HEK293 (cell line): ENCODE results near the gene CARNS1.

ENCODE experiments used
- CTCF ChIA-PET: fragments of 350-600 bp; formaldehyde crosslinking; extraction: SDS; loops from one replicate; lab custom pipeline; 2021; ENCODE audit warnings: antibody characterized with exemption; lab: Yijun Ruan, JAX
- POLR2A ChIA-PET: fragments of 300-600 bp; formaldehyde crosslinking; extraction: SDS; loops from one replicate; lab custom pipeline; 2020; ENCODE audit warnings: antibody characterized with exemption, inconsistent platforms; lab: Yijun Ruan, JAX
- H3K27ac ChIP-seq: fragments of 200-500 bp; sonication (Bioruptor generic); 2 replicates; pipeline ENCODE4 v1.5.1; 2014; ENCODE audit warnings: low read depth, low read length, control low read depth, inconsistent platforms; ENCODE audit errors: extremely low read depth
- H3K36me3 ChIP-seq, 2 experiments: fragments of 200-500 bp in 1 of 2; sonication (Bioruptor generic) in 1 of 2; 1 replicate in 1 of 2; 2 replicates in 1 of 2; pipeline ENCODE4 v1.5.1; 2014 to 2017; ENCODE audit warnings: inconsistent platforms in 2 of 2, low read length in 2 of 2; ENCODE audit not compliant: control insufficient read depth in 2 of 2, insufficient read depth in 1 of 2
- H3K4me1 ChIP-seq: fragments of 200-500 bp; sonication (Bioruptor generic); 2 replicates; pipeline ENCODE4 v1.5.1; 2014; ENCODE audit warnings: mild to moderate bottlenecking, low read length, inconsistent platforms; ENCODE audit not compliant: control insufficient read depth, insufficient read depth
- H3K4me3 ChIP-seq: 2 replicates; pipeline ENCODE4 v1.5.1; 2011; ENCODE audit warnings: low read depth, mild to moderate bottlenecking, control low read depth, low read length, moderate library complexity
- H3K9me3 ChIP-seq: fragments of 200-500 bp; sonication (Bioruptor generic); 2 replicates; pipeline ENCODE4 v1.5.1; 2014; ENCODE audit warnings: low read depth, low read length, inconsistent platforms; ENCODE audit not compliant: control insufficient read depth, insufficient read depth
- BCL11B ChIP-seq: fragments of 450-650 bp; formaldehyde crosslinking; IDR thresholded peaks from 2 replicates; pipeline ENCODE4 v1.5.1; 2016; ENCODE audit warnings: low read depth, missing biosample characterization, missing genetic modification characterization
- EGR2 ChIP-seq: fragments of 450-650 bp; formaldehyde crosslinking; IDR thresholded peaks from 2 replicates; pipeline ENCODE4 v1.5.1; 2016; ENCODE audit warnings: low read depth, missing biosample characterization, missing genetic modification characterization
- HOXA7 ChIP-seq: sonication (generic); formaldehyde crosslinking; IDR thresholded peaks from 2 replicates; pipeline ENCODE4 v1.8.1; 2022; ENCODE audit warnings: missing genetic modification reagents, borderline replicate concordance
- KLF10 ChIP-seq: fragments of 450-650 bp; IDR thresholded peaks from 2 replicates; pipeline ENCODE4 v1.5.1; 2018; ENCODE audit warnings: missing biosample characterization, mild to moderate bottlenecking, missing genetic modification characterization
- ZBTB1 ChIP-seq: fragments of 450-650 bp; formaldehyde crosslinking; IDR thresholded peaks from 2 replicates; pipeline ENCODE4 v1.5.1; 2016; ENCODE audit warnings: missing biosample characterization, missing genetic modification characterization
- ZFP69B ChIP-seq: fragments of 450-650 bp; formaldehyde crosslinking; IDR thresholded peaks from 2 replicates; pipeline ENCODE4 v1.5.1; 2016; ENCODE audit warnings: missing biosample characterization, missing genetic modification characterization
- ZIC2 ChIP-seq: fragments of 450-650 bp; formaldehyde crosslinking; IDR thresholded peaks from 2 replicates; pipeline ENCODE4 v1.5.1; 2016; ENCODE audit warnings: missing biosample characterization, missing genetic modification characterization
- ZNF174 ChIP-seq: fragments of 450-650 bp; formaldehyde crosslinking; IDR thresholded peaks from 2 replicates; pipeline ENCODE4 v1.5.0; 2017; ENCODE audit warnings: missing biosample characterization, mild to moderate bottlenecking, missing genetic modification characterization
- ZNF175 ChIP-seq: fragments of 450-650 bp; formaldehyde crosslinking; IDR thresholded peaks from 2 replicates; pipeline ENCODE4 v1.5.1; 2016; ENCODE audit warnings: missing biosample characterization, missing genetic modification characterization
- ZNF184 ChIP-seq: fragments of 450-650 bp; IDR thresholded peaks from 2 replicates; pipeline ENCODE4 v1.5.1; 2018; ENCODE audit warnings: missing biosample characterization, mild to moderate bottlenecking, missing genetic modification characterization
- ZNF48 ChIP-seq: fragments of 450-650 bp; formaldehyde crosslinking; IDR thresholded peaks from 2 replicates; pipeline ENCODE4 v1.5.1; 2016; ENCODE audit warnings: missing biosample characterization, missing genetic modification characterization
- ZNF555 ChIP-seq: fragments of 450-650 bp; formaldehyde crosslinking; conservative IDR thresholded peaks from 2 replicates; pipeline ENCODE4 v1.5.1; 2017; ENCODE audit warnings: missing biosample characterization, mild to moderate bottlenecking, missing genetic modification characterization, inconsistent platforms
- ZNF561 ChIP-seq: fragments of 450-650 bp; IDR thresholded peaks from 2 replicates; pipeline ENCODE4 v1.5.1; 2018; ENCODE audit warnings: missing biosample characterization, missing genetic modification characterization, borderline replicate concordance
- ZNF629 ChIP-seq: fragments of 450-650 bp; formaldehyde crosslinking; IDR thresholded peaks from 2 replicates; pipeline ENCODE4 v1.5.1; 2017; ENCODE audit warnings: missing biosample characterization, missing genetic modification characterization
- ZNF747 ChIP-seq: fragments of 450-650 bp; formaldehyde crosslinking; IDR thresholded peaks from 2 replicates; pipeline ENCODE4 v1.5.1; 2016; ENCODE audit warnings: missing biosample characterization, missing genetic modification characterization
- TF ChIP-seq, protein P1 (sequence below): fragments of 450-650 bp; formaldehyde crosslinking; conservative IDR thresholded peaks from 2 replicates; pipeline ENCODE4 v1.5.1; 2016; ENCODE audit warnings: low read depth, missing biosample characterization, missing genetic modification characterization
- TF ChIP-seq, protein P2 (sequence below): fragments of 450-650 bp; formaldehyde crosslinking; IDR thresholded peaks from 2 replicates; pipeline ENCODE4 v1.5.1; 2017; ENCODE audit warnings: missing biosample characterization, mild to moderate bottlenecking, missing genetic modification characterization, moderate library complexity
- TF ChIP-seq, protein P3 (sequence below): fragments of 450-650 bp; formaldehyde crosslinking; IDR thresholded peaks from 2 replicates; pipeline ENCODE4 v1.5.1; 2016; ENCODE audit warnings: missing biosample characterization, missing genetic modification characterization
- TF ChIP-seq, protein P4 (sequence below): fragments of 450-650 bp; formaldehyde crosslinking; IDR thresholded peaks from 2 replicates; pipeline ENCODE4 v1.5.1; 2016; ENCODE audit warnings: missing biosample characterization, missing genetic modification characterization

CARNS1 gene

DNA sequence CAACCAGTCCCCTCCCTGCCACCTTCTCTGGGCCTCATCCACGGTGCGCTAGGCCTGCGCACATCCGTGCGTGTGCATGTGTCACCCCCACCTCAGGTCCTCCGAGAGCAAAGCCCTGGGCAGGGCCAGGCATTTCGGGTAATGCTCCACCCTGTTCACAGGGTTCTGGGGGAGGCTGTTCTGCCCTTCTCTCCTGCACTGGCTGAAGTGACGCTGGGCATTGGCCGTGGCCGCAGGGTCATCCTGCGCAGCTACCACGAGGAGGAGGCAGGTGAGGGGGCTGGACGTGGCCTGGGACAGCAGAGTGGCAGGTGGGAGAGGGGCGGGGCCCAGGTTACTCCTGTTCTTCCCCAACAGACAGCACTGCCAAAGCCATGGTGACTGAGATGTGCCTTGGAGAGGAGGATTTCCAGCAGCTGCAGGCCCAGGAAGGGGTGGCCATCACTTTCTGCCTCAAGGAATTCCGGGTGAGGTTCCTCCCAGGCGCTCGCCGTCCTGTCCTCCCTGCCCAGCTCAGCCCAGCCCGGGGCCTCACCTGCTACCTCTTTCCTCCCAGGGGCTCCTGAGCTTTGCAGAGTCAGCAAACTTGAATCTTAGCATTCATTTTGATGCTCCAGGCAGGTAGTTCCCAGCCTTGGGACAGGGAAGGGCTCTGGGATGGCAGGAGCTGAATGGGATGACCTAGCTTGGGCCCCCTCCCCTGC, 19.8 kb upstream of the CARNS1 start:
- Histone ChIP-seq H3K27ac (no peak overlapping the region), H3K36me3 (peaks cover 0 to 67% of the 10 kb centered on the region in 2 experiments; a peak in 2 of 3 replicates), H3K4me1 (0 out of 2 replicates have a peak, but pooled peaks cover 3% of the 10 kb centered on the region), H3K9me3 (no peaks in the 10 kb centered on the region), H3K4me3 (no peak overlapping the region)
- POLR2A ChIA-PET: interaction anchor here (0.9 to 1.2 kb wide), 5 partner anchors 12 to 78 kb away, joined by 3 to 5 read pairs (median 5); partner anchors contain the start of gene PTPRCAP
- CTCF ChIA-PET: interaction anchor here (0.5 to 0.7 kb wide), 3 partner anchors 41 to 218 kb away, joined by 3 read pairs; no protein-coding TSS in a partner anchor
- TF ChIP-seq HOXA7 (CRISPR knock-in tag): no peak
- TF ChIP-seq BCL11B: no peak

DNA sequence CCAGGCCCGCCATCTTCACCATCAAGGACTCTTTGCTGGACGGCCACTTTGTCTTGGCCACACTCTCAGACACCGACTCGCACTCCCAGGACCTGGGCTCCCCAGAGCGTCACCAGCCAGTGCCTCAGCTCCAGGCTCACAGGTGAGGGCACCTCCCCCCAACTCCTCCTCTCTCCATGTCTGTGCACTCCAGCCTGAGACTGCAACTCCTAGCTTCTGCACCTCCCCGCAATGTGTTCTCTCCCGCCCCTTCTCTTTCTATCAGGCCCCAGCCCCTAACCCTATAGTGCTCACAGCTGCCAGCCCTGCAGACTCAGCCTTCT, 19.3 kb upstream of the CARNS1 start:
- no peak overlapping the region for H3K27ac ChIP-seq
- POLR2A ChIA-PET: interaction anchor here (0.9 to 1.2 kb wide), 5 partner anchors 11 to 79 kb away, joined by 3 to 5 read pairs (median 5); partner anchors contain the start of gene PTPRCAP
- CTCF ChIA-PET: interaction anchor here (0.5 to 0.8 kb wide), 3 partner anchors 14 to 218 kb away, joined by 3 read pairs; no protein-coding TSS in a partner anchor
- 0 out of 2 replicates have a peak, but pooled peaks cover 3% of the 10 kb centered on the region for H3K4me1 ChIP-seq
- no peak overlapping the region for H3K4me3 ChIP-seq
- peaks cover 0 to 68% of the 10 kb centered on the region in 2 experiments; a peak in 2 of 3 replicates for H3K36me3 ChIP-seq
- no peaks in the 10 kb centered on the region for H3K9me3 ChIP-seq
- TF ChIP-seq ZIC2 (tag by site-specific recombination): no peak
- no peak for TF ChIP-seq ZNF174 (tag by site-specific recombination)
- no peak for TF ChIP-seq ZNF629 (tag by site-specific recombination)
- no peak for TF ChIP-seq ZNF561 (tag by site-specific recombination)
- TF ChIP-seq ZNF747 (tag by site-specific recombination): no peak
- TF ChIP-seq ZNF184: no peak
- no peak for TF ChIP-seq EGR2 (tag by site-specific recombination)
- TF ChIP-seq, protein P1, sequence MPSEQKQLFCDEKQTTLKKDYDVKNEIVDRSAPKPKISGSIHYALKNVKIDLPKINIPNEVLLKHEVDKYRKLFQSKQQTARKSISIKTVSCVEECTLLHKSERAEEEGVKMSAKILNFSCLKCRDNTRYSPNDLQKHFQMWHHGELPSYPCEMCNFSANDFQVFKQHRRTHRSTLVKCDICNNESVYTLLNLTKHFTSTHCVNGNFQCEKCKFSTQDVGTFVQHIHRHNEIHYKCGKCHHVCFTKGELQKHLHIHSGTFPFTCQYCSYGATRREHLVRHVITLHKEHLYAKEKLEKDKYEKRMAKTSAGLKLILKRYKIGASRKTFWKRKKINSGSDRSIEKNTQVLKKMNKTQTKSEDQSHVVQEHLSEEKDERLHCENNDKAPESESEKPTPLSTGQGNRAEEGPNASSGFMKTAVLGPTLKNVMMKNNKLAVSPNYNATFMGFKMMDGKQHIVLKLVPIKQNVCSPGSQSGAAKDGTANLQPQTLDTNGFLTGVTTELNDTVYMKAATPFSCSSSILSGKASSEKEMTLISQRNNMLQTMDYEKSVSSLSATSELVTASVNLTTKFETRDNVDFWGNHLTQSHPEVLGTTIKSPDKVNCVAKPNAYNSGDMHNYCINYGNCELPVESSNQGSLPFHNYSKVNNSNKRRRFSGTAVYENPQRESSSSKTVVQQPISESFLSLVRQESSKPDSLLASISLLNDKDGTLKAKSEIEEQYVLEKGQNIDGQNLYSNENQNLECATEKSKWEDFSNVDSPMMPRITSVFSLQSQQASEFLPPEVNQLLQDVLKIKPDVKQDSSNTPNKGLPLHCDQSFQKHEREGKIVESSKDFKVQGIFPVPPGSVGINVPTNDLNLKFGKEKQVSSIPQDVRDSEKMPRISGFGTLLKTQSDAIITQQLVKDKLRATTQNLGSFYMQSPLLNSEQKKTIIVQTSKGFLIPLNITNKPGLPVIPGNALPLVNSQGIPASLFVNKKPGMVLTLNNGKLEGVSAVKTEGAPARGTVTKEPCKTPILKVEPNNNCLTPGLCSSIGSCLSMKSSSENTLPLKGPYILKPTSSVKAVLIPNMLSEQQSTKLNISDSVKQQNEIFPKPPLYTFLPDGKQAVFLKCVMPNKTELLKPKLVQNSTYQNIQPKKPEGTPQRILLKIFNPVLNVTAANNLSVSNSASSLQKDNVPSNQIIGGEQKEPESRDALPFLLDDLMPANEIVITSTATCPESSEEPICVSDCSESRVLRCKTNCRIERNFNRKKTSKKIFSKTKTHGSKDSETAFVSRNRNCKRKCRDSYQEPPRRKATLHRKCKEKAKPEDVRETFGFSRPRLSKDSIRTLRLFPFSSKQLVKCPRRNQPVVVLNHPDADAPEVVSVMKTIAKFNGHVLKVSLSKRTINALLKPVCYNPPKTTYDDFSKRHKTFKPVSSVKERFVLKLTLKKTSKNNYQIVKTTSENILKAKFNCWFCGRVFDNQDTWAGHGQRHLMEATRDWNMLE (tag by site-specific recombination): no peak
- TF ChIP-seq, protein P2, sequence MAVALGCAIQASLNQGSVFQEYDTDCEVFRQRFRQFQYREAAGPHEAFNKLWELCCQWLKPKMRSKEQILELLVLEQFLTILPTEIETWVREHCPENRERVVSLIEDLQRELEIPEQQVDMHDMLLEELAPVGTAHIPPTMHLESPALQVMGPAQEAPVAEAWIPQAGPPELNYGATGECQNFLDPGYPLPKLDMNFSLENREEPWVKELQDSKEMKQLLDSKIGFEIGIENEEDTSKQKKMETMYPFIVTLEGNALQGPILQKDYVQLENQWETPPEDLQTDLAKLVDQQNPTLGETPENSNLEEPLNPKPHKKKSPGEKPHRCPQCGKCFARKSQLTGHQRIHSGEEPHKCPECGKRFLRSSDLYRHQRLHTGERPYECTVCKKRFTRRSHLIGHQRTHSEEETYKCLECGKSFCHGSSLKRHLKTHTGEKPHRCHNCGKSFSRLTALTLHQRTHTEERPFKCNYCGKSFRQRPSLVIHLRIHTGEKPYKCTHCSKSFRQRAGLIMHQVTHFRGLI: no peak

DNA sequence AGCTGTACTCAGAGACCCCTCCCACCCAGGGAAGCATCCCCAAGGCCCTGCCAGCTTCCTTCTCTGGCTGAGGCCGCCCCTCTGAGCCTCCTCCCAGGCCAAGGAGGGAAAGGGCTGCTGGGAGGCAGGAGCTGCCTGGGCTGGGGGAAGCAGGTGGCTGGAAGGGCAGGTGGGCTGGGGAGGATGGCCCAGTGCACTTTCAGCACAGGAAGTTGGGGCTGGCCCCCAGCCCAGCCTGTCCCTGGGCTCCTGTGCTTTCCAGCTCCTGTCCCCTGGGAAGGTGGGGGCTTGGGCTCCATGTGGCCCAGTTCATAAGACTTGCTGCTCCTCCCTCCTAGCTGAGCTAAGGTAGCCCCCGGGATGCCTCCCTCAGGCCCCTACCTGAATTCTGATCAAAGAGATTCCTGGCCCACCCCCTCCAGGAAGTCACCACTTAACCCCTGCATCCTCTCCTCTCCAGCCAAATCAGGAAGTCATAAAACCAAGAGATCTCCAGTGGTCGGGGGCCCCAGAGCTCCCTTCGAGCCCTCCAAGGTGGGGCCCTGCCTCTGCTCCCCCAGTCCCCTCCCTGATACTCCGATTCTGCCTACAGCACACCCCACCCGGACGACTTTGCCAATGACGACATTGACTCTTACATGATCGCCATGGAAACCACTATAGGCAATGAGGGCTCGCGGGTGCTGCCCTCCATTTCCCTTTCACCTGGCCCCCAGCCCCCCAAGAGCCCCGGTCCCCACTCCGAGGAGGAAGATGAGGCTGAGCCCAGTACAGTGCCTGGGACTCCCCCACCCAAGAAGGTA, 18.7 kb upstream of the CARNS1 start:
- TF ChIP-seq KLF10 (tag by site-specific recombination) (no peak), ZBTB1 (tag by site-specific recombination) (no peak), ZNF48 (tag by site-specific recombination) (no peak), ZFP69B (tag by site-specific recombination) (no peak), ZNF555 (tag by site-specific recombination) (no peak), ZNF175 (tag by site-specific recombination) (no peak), ZNF747 (tag by site-specific recombination) (no peak)
- TF ChIP-seq, protein P3, sequence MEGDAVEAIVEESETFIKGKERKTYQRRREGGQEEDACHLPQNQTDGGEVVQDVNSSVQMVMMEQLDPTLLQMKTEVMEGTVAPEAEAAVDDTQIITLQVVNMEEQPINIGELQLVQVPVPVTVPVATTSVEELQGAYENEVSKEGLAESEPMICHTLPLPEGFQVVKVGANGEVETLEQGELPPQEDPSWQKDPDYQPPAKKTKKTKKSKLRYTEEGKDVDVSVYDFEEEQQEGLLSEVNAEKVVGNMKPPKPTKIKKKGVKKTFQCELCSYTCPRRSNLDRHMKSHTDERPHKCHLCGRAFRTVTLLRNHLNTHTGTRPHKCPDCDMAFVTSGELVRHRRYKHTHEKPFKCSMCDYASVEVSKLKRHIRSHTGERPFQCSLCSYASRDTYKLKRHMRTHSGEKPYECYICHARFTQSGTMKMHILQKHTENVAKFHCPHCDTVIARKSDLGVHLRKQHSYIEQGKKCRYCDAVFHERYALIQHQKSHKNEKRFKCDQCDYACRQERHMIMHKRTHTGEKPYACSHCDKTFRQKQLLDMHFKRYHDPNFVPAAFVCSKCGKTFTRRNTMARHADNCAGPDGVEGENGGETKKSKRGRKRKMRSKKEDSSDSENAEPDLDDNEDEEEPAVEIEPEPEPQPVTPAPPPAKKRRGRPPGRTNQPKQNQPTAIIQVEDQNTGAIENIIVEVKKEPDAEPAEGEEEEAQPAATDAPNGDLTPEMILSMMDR: no peak
- TF ChIP-seq, protein P4, sequence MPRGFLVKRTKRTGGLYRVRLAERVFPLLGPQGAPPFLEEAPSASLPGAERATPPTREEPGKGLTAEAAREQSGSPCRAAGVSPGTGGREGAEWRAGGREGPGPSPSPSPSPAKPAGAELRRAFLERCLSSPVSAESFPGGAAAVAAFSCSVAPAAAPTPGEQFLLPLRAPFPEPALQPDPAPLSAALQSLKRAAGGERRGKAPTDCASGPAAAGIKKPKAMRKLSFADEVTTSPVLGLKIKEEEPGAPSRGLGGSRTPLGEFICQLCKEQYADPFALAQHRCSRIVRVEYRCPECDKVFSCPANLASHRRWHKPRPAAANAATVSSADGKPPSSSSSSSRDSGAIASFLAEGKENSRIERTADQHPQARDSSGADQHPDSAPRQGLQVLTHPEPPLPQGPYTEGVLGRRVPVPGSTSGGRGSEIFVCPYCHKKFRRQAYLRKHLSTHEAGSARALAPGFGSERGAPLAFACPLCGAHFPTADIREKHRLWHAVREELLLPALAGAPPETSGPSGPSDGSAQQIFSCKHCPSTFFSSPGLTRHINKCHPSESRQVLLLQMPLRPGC (tag by site-specific recombination): no peak
- no peak overlapping the region for H3K27ac ChIP-seq
- no peak overlapping the region for H3K4me3 ChIP-seq
- 0 out of 2 replicates have a peak, but pooled peaks cover 3% of the 10 kb centered on the region for H3K4me1 ChIP-seq
- H3K9me3 ChIP-seq: no peaks in the 10 kb centered on the region
- ChIA-PET POLR2A (interaction anchor here (0.9 to 1.2 kb wide), 6 partner anchors 11 to 79 kb away, joined by 3 to 5 read pairs (median 4); partner anchors contain the start of gene PTPRCAP), CTCF (interaction anchor here (0.5 to 0.8 kb wide), 3 partner anchors 15 to 217 kb away, joined by 3 read pairs; no protein-coding TSS in a partner anchor)
- H3K36me3 ChIP-seq: peaks cover 0 to 68% of the 10 kb centered on the region in 2 experiments; a peak in 2 of 3 replicates
